GM04503 (cell line): ENCODE data around the gene NAIF1.
"Not testable (repeated sequence)": the region's sequence is repeated elsewhere in the genome, so short reads cannot be mapped to it uniquely, and the experiment has no call there.

Source experiments
- DNase-seq: peaks from one replicate; pipeline ENCODE4 v3.0.0-alpha.2; 2012; ENCODE audit warnings: low read depth

The NAIF1 gene

GRCh38 chr9:128026255-128026772, 40.8 kb downstream of the NAIF1 start:
- DNase-seq = no peak

- no peak for DNase-seq
Measured at GRCh38 chr9:128025736-128026135, 41.4 kb downstream of the NAIF1 start.

GRCh38 chr9:128024761-128025308, 42.3 kb downstream of the NAIF1 start:
- DNase-seq = no peak

GRCh38 chr9:128023671-128024070, 43.4 kb downstream of the NAIF1 start:
- not testable (repeated sequence) for DNase-seq

- DNase-seq = no peak
Measured at GRCh38 chr9:128022886-128023285, 44.2 kb downstream of the NAIF1 start.

- DNase-seq = no peak
Measured at GRCh38 chr9:128021098-128021497, 46.0 kb downstream of the NAIF1 start.

- DNase-seq = no peak
Measured at GRCh38 chr9:128020692-128021091, 46.4 kb downstream of the NAIF1 start.

GRCh38 chr9:128015696-128016095, 51.4 kb downstream of the NAIF1 start:
- DNase-seq = no peak
